HG03521 (cell line): ENCODE results near the gene C8G.
A peak's percentile ranks its signal among the peaks of the same experiment; 100 is the strongest.

ENCODE experiments used
- ATAC-seq: cut with Tn5 transposase; IDR thresholded peaks from one replicate; pipeline ENCODE4 v1.9.1; 2021; ENCODE audit warnings: mild to moderate bottlenecking, moderate library complexity; ENCODE audit not compliant: unreplicated experiment

Gene C8G

DNA sequence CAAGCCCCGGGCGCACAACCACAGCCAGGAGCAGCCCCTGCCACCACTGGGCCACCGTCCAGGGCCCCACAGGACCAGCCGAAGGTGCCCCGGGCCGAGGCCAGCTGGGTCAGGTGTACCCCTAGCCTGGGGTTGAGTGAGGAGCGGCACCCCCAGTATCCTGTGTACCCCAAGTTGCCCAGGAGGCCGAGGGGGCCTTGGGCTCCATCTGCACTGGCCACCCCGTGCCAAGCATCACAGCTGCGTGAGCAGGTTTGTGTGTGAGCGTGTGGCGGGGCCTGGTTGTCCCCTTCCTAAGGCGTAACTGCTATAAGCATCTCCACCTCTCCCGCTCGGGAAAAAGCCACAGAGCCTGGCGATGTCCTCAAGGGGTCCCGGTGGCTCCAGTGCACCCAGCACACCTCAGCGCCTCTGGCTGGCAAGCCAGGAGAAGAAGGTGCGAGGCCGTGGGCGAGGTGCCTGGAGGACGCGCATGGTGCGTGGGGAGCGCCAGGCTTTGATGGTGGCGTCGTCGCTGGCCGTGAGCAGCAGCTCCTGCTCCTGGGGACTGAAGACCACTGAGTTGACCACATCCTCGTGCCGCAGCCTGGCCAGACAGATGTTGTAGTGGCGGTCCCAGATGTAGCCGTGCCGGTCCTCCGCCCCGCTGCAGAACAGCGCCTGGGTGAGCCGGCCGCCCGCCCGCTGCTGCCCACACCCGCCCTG, 4.4 kb upstream of the C8G start:
- ATAC-seq: no peak

DNA sequence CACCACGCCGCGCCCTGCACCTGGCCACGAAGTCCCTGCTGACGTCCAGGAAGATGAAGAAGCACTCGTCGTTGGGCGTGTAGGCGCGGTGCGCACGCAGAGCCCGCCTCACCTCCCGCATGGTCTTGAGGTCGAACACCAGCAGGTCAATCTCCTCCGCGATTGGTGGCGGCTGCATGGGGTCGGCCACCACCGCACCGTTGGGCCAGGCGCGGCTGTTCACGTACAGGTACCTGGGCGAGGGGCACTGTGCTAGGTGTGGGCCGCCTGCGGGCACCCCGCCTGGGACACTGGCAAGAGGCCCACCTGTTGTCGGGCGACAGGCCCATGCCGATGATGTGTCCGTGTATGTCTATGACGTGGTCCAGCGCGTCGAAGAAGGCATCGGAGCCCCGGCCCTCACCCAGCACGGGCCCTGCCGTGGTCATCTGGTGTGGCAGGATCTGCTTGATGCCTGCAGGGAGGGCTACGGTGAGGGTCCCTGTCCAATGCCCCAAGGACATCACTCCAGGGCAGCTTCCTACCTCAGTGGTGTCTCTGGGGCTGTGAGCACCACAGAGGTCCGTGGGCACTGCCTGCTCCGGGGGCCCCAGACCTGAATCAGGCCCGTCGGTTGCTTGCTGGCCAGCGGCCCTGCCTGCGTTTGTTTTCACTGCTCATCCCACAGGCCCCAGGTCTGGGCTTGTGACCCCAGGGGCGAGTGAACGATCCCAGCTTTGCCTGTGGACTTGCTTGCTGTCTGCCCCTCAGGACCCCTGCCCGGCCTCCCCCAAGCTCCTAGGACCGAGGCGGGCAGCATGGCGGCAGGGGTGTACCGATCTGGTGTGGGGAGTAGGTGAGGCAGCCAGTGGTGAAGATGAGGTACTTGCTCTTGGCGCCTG, 3.6 kb upstream of the C8G start:
- ATAC-seq: no peak

DNA sequence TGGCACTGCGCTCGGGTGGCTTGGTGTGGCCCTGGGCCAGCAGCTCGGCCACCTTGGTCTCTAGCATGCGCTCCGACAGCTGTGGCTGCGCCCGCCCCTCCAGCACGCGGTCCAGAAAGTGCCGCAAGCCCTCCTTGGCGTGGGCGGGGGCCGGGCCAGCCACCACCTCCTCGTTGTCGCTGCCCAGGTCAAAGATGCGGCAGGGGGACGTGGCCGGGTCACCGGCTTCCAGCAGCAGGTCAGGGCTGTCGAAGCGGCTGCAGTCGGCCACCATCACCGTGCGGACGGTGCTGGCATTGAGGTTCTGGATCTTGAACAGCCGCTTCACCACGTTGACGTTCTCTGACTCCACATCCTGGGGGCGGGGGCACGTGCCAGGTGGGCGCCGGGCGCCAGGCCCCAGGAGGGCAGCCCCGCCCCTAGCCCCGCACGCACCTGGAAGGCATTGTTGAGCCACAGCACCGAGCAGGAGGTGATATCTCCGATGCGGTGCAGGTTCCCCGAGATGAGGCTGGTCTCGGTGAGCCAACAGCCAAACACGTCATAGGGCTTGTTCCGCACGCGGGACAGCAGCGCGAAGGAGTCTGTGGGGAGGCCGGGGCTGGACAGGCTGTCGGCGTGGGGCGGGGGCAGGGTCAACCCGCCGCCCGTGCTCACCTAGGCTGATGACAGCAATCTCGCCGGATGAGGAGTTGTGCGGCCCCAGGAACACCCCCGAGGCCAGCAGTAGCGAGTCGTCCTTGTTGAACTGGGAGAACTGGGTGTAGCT, 2.7 kb upstream of the C8G start:
- no peak for ATAC-seq

DNA sequence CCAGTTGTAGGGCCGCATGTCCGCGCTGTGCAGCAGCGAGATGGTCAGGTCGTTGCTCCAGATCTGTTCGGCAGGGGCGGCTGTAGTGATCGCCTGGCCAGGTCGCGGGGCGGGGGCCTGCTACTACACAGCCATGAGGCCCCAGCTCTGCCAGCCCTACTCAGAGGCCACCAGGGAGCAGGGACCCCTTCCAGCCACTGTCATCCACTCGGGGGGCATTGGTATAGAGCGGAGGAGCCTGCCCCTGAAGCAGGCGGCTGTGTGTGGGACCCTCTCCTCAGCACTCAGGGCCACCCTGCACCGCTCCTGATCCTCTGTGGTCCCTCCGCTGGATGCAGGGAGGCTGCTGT, 2.2 kb upstream of the C8G start:
- ATAC-seq: no peak

DNA sequence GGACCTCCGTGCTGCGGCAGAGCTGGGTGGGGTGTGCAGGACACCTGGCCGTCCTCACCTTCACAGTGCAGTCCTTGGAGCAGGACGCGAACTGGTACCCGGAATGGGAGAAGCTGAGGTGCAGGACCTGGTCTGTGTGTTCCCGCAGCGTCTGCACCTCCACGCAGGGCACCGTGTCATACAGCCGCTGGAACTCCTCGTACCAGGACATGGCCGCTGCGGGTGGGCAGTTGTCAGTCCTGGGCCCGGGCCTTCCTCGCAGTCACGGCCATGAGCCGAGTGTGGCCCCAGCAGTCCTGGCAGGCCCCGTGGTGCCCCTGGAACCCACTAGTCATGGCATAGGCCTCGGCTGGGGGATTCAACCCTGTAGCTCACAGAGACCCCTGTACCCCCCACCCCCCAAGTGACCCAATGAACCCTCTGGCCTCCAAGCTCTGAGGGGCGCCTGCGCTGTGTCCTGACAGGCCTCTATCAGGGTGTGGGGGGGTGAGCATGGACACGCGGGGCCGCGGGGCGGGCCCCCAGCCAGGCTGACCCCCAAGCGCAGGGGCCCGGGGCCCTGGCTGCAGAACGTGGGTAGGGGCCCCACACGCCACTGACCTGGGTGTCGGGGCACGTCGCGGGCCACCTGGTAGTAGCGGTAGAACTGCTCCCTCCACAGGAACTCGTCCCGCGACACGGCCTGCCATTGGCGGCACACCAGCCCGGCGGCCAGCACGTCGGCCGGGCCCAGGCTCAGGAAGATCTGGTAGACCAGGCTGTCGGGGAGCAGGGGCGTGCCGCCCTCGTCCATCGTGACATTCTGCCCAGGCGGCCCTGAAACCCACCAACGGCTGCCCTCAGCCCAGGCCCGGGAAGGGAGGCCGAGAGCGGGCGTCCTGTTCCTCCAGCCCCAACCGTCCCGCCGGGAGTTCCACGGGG, 1.5 kb upstream of the C8G start:
- peak; percentile 5 for ATAC-seq

DNA sequence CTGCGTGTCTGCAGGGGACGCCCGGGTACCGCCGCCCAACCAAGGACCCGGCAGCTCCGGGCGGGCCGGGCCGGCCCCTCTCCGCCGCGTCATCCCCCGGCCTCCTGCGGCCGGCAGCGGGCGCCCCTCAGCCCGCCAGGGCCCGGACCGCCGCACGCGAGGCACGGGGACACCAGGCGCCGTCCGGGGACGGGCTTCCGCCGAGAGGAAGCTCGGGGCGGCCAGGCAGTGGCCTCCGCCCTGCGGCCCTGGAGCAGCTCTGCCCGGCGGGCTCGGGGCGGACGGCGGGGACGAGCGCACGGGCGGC, 878 bp upstream of the C8G start:
- peak; percentile 33 for ATAC-seq

DNA sequence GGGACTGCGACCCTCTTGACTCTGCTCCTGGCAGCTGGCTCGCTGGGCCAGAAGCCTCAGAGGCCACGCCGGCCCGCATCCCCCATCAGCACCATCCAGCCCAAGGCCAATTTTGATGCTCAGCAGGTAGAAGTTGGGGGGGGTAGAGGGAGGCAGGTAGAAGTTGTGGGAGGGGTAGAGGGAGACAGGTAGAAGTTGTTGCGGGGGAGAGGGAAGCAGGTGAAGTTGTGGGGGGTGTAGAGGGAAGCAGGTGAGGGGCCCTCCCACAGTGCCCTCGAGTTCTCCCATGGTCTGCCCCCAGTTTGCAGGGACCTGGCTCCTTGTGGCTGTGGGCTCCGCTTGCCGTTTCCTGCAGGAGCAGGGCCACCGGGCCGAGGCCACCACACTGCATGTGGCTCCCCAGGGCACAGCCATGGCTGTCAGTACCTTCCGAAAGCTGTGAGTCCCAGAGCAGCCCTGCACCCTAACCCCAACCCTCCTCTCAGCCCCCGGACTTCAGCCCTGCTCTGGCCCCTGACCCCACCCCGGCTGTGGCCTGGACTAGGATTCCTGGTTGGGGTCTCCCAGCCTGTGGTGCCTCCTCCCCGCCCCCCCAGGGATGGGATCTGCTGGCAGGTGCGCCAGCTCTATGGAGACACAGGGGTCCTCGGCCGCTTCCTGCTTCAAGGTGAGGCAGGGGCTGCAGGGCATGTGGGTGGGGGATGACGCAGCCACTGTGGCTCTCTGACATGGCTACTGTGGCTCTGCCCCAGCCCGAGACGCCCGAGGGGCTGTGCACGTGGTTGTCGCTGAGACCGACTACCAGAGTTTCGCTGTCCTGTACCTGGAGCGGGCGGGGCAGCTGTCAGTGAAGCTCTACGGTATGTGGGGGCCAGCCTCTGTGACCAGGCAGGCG, 537 bp downstream of the C8G start:
- no peak for ATAC-seq

DNA sequence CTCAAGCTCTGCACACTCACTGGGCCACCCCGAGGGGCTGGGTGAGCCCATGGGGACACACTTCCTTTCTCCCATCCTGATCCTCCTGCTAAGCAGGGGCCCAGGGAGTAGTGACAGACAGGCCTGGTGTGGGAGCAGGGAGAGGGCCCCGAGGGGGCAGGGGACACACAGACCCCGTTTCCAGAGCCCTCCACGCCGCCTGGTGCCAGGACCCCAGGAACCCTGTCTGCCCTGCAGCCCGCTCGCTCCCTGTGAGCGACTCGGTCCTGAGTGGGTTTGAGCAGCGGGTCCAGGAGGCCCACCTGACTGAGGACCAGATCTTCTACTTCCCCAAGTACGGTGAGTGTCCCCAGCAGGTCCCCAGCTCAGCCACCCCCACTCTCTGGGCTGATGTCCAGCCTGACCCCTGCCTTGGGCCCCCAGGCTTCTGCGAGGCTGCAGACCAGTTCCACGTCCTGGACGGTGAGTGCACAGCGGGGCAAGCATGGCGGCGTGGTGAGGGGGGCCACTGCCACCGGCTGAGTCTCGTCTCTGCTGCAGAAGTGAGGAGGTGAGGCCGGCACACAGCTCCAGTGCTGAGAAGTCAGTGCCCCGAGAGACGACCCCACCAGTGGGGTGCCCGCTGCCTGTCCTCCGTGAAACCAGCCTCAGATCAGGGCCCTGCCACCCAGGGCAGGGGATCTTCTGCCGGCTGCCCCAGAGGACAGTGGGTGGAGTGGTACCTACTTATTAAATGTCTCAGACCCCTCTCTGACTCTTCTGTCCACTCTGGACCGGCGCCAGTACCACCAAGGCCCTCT, 1.4 kb downstream of the C8G start:
- no peak for ATAC-seq

DNA sequence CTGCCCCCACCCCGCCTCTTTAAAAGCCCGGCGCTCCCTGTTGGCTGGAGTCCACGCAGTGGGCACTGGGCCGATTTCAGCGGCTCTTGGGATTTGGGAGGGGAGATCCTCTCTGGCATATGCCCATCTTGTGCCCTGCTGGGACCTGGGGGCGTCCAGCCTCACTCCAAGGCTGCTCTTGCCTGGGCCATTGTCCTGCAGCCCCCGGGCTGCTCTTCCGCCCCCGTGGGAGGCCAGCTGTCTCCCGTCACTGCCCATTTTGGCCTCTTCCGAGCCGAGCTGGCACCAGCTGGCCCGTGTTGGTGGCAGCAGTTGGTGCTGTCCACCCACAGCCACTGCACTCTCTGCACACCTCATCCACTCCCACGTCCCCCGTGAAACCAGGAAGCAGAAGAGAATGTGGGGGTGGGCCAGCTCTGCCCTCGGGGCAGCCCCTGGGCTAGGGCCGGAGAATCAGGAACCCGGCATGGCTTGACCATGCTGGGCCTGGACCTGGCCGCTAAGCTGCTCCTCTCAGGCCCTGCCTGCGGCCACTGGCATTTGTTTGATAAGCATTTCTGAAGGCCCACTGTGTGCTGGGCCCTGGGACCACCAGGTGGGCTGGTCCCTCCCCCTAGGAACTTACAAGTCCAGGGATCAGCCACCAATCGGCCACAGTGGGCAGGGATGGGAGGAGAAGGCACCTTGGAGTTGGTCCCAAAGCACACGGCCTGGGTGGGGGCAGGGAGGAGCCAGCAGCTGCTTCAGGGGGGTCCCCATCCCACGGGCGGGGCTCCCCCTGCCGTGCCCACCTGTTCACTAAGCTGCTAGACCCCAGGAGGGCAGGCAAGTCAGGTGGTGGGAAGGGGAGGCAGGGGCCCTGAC, 2.2 kb downstream of the C8G start:
- no peak for ATAC-seq

DNA sequence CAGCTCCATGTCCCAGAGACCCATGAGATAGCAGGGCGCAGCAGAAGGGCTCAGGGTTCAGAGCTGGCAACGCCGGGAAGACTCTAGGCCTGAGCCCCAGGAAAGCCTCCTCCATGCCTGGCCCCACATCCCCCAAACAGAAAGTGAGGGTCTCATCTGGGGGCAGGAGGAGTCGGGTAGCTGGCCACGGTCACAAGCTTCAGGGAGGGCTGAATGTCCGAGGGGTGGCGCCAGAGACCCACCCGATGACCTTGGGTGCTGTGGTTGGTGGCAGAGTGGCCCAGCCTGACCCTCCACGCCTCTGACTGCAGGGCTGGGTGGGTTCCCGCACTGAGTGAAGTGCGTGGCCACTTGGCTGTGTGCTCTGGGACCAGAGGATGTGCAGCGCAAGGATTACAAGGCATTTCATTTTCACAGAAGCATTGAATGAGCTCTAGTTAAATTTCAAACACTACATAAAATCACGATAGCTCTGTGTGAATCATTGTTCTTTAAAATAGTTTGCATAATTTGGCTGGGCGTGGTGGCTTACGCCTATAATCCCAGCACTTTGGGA, 3.0 kb downstream of the C8G start:
- no peak for ATAC-seq

DNA sequence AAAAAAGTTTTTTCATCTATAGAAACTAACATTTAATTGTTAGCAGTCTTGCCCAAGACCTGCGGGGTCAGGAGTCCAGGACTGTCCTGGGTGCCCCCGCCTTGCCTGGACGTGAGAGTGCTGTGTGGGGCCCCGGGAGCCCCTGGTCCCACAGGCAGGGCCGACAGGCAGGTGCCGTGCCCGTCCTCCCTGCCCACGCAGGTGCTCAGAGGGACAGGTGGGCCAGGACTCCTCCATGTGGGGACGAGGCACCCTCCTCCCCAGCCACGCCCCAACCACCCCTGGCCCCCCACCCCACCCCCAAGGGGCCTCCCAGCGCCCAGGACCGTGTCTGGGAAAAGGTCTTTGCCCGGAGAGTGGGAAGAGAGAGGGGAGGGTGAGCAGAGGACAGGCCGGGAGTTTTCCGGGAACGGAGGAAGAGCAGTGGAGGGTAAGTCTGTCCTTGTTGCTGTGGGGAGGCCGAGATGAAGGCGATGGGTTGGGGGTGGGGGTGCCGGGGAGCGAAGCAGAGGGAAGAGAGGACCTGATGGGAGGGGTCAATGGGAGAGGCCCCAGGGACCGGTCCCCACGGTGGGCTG, 4.3 kb downstream of the C8G start:
- ATAC-seq: no peak

DNA sequence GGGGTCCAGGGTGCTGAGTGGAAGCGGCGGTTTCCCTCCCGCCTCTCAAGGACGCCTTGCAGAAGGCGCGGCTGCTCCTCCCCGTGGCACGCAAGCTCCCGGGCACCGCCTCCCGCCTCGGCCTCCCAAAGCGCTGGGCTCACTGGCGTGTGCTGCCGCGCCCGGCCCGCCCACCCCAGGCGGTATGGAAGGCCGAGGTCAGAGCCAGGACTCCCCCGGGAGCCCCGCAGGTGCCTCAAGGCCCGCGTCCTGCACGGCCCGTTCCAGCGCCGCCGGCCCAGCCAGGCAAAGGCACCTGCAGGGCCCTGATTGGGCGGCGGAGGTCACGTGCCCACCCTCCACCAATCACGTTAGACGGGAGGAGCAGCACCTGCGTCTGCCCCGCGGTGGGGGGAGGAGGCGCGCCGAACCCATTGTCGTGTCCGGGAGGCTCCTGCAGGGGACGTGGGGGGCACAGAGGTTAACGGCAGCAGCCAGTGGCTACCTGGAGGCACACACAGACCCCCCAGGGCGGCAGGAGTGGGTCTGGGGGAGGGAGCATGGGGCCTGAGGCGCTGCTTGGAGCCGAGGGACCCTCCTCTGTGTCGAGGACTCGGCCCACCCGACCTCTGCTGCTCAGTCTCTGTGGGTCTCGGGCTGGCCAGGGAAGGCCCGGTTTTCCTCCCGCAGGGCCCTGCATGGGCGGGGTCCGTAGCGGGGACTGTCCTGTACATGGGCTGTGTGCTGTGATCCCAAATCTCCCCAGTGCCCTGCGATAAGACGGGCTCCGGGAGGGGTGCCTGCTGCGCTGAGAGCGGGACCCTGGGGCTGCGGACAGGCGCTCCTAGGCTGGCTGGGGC, 5.0 kb downstream of the C8G start:
- peak; percentile 78 for ATAC-seq

DNA sequence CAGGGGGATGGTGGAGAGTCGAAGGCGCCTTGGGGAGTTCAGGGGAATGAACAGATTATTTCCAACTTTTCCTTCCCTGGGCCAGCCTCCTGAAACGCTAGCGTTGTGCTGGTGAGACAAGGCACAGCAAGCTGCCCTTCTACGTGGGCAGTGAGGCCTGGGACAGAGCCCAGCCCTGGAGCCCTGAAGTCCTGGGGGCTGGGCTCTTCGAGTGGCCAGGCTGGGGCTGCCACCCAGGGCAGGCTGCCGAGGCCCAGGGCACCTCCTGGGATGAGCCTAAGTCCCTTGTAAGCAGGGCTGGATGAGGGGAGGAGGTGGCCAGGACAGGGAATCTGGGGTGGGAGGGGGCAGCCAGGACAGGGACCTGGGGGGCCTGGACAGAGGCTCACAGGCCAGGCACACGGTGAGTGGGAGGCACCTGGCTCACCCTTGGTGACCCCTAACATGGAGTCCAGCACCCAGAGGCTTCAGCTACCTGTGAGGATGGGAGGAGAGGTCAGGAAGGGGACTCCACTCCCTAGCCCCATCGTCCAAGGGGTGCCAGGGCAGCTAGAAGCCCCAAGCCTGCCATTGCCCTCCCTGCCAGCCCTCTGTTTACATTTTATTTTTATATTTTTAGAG, 5.7 kb downstream of the C8G start:
- no peak for ATAC-seq

DNA sequence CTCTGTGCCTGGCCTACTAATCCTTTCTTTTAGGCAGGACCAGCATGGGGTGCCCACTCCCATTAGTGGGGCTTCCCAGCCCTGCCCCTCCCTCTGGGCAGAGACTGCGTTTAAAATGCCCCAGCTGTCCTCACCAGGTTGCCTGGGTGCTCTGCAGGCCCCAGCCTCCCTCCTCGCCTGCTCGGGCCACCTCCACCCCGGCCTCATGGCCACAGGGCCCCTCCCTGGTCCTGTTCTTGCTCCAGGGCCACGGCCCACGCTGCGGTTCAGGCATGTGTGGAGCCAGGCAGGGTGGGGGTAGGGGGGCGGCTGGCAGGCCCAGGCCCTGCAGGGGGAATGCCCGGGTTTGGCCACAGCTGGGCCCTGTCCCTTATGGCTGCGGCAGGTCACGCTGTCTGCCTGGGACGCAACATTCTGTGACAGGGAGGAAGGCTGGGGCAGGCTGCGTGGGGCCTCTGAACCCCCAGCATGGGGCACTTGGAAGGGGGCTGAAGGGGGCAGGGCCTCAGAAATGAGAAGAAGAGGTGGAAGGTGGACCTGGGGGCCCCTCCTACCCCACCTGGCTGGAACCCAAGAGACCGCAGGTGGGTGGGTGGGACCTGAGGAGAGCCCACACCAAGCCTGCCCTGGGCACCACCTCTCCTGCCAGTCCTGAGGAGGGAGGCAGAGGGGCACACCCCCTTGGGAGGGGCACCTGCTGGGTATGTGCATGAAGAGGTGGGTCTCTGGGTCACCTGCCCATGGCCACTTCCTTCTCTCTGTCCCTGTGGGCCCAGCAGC, 6.7 kb downstream of the C8G start, which contains the start of gene LCN12:
LCN12 (plus strand) TSS at position 733 of the 780 bp plus-strand sequence. CDS start 55 bp downstream, outside the sequence.
- no peak for ATAC-seq

DNA sequence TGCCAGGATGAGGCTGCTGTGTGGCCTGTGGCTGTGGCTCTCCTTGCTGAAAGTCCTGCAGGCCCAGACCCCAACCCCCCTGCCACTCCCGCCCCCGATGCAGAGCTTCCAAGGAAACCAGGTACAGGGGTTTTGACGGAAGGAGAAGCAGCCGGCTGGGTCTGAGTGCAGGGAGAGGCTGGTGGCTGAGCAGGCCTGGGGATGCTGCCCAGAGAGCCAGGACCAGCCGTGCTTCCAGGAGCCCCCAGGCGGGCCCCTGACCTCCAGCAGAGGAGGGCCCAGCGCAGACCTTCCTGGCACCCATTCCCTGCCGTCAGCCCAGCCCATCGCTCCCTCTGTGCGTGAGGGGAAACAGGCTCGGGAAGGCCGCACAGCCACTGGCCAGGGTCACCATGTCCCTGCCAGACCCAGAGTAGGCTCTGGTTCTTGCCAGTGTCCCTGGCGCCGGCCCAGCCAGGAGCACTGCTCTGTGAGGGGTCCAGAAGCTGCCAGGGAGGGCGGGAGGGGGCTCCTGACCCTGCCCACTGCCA, 7.3 kb downstream of the C8G start:
- no peak for ATAC-seq
